GM06990 (cell line): ENCODE data around the gene DDX20.

Experiments used
- DNase-seq: peaks from one replicate; pipeline ENCODE4 v3.0.0-alpha.2; 2011; ENCODE audit not compliant: insufficient read length; ENCODE audit errors: extremely low read depth
- H3K27me3 ChIP-seq: replicated peaks from 2 replicates; pipeline ENCODE4 v1.6.0; 2011; ENCODE audit warnings: low read length; ENCODE audit not compliant: control insufficient read depth, insufficient read depth
- H3K36me3 ChIP-seq: 2 replicates; pipeline ENCODE4 v1.5.1; 2011; ENCODE audit warnings: low read length; ENCODE audit not compliant: control insufficient read depth, insufficient read depth
- H3K4me3 ChIP-seq: replicated peaks from 2 replicates; pipeline ENCODE4 v1.5.1; 2011; ENCODE audit warnings: low read depth, mild to moderate bottlenecking, control low read depth, low read length
- CTCF ChIP-seq: IDR thresholded peaks from 2 replicates; pipeline ENCODE4 v1.5.1; 2011; ENCODE audit warnings: low read length, control low read depth, mild to moderate bottlenecking, inconsistent platforms; ENCODE audit not compliant: insufficient read depth, poor library complexity, severe bottlenecking

Gene DDX20

GRCh38 chr1:111777301-111777700 is 21.6 kb downstream of the DDX20 start:
- no peak overlapping the region for H3K4me3 ChIP-seq
- DNase-seq, result no peak
- no peaks in the 10 kb centered on the region for H3K36me3 ChIP-seq
- no peaks in the 10 kb centered on the region; the same call in 1 of the 2 replicates for H3K27me3 ChIP-seq
- no peak for TF ChIP-seq CTCF

GRCh38 chr1:111778066-111778465 is 22.4 kb downstream of the DDX20 start:
- Histone ChIP-seq H3K27me3 (no peaks in the 10 kb centered on the region; the same call in 1 of the 2 replicates), H3K36me3 (no peaks in the 10 kb centered on the region), H3K4me3 (no peak overlapping the region)
- no peak for DNase-seq
- TF ChIP-seq CTCF, result no peak

GRCh38 chr1:111778541-111779051 is 22.9 kb downstream of the DDX20 start:
- H3K4me3 ChIP-seq, result no peak overlapping the region
- no peak for TF ChIP-seq CTCF
- H3K27me3 ChIP-seq, result no peaks in the 10 kb centered on the region; the same call in 1 of the 2 replicates
- DNase-seq, result no peak
- no peaks in the 10 kb centered on the region for H3K36me3 ChIP-seq

- Histone ChIP-seq H3K36me3 (no peaks in the 10 kb centered on the region), H3K4me3 (no peak overlapping the region), H3K27me3 (no peaks in the 10 kb centered on the region; the same call in 1 of the 2 replicates)
- DNase-seq, result no peak
- no peak for TF ChIP-seq CTCF
Measured at GRCh38 chr1:111779546-111779945, 23.8 kb downstream of the DDX20 start.

- Histone ChIP-seq H3K27me3 (no peaks in the 10 kb centered on the region; the same call in none of the 2 replicates), H3K4me3 (no peak overlapping the region), H3K36me3 (no peaks in the 10 kb centered on the region)
- no peak for TF ChIP-seq CTCF
- no peak for DNase-seq
Measured at GRCh38 chr1:111784273-111784901, 28.7 kb downstream of the DDX20 start.
